ENCODE data around the gene TOR1AIP1.

TOR1AIP1 gene

GRCh38 chr1:179856296-179856695 is 25.8 kb upstream of the TOR1AIP1 start:
- Histone ChIP-seq H3K4me3 (ENCODE audit: low read depth, low read length) (no peak overlapping the region), H3K27ac (no peak overlapping the region), H3K9me3 (ENCODE audit: severe bottlenecking) (no peaks in the 10 kb centered on the region), H3K36me3 (peaks cover 35% of the 10 kb centered on the region), H3K27me3 (ENCODE audit: insufficient read depth, low read depth, severe bottlenecking) (no peaks in the 10 kb centered on the region)
- DNase-seq: no peak
- TF ChIP-seq CTCF (IDR thresholded peaks at IDR 0.05; ENCODE audit: low read depth, low read length): no peak

GRCh38 chr1:179857009-179857408 is 25.1 kb upstream of the TOR1AIP1 start:
- Histone ChIP-seq H3K9me3 (ENCODE audit: severe bottlenecking) (no peaks in the 10 kb centered on the region), H3K36me3 (peaks cover 36% of the 10 kb centered on the region), H3K4me3 (ENCODE audit: low read depth, low read length) (no peak overlapping the region), H3K27me3 (ENCODE audit: insufficient read depth, low read depth, severe bottlenecking) (no peaks in the 10 kb centered on the region), H3K27ac (no peak overlapping the region)
- no peak for DNase-seq
- no peak for TF ChIP-seq CTCF (IDR thresholded peaks at IDR 0.05; ENCODE audit: low read depth, low read length)

GRCh38 chr1:179860652-179861051 is 21.4 kb upstream of the TOR1AIP1 start:
- no peak for TF ChIP-seq CTCF (IDR thresholded peaks at IDR 0.05; ENCODE audit: low read depth, low read length)

GRCh38 chr1:179865377-179865776 is 16.7 kb upstream of the TOR1AIP1 start:
- no peak for DNase-seq
- Histone ChIP-seq H3K27ac (no peak overlapping the region), H3K9me3 (ENCODE audit: severe bottlenecking) (no peaks in the 10 kb centered on the region), H3K27me3 (ENCODE audit: insufficient read depth, low read depth, severe bottlenecking) (no peaks in the 10 kb centered on the region), H3K36me3 (peaks cover 66% of the 10 kb centered on the region), H3K4me3 (ENCODE audit: low read depth, low read length) (no peak overlapping the region)
- TF ChIP-seq CTCF (IDR thresholded peaks at IDR 0.05; ENCODE audit: low read depth, low read length): no peak

More at GRCh38 chr1:179860652-179861051, 21.4 kb upstream of the TOR1AIP1 start:
- Histone ChIP-seq H3K27ac (no peak overlapping the region), H3K4me3 (ENCODE audit: low read depth, low read length) (no peak overlapping the region), H3K27me3 (ENCODE audit: insufficient read depth, low read depth, severe bottlenecking) (no peaks in the 10 kb centered on the region), H3K36me3 (peaks cover 55% of the 10 kb centered on the region), H3K9me3 (ENCODE audit: severe bottlenecking) (no peaks in the 10 kb centered on the region)
- no peak for DNase-seq

GRCh38 chr1:179866616-179867015 is 15.5 kb upstream of the TOR1AIP1 start:
- TF ChIP-seq CTCF (IDR thresholded peaks at IDR 0.05; ENCODE audit: low read depth, low read length): no peak
- Histone ChIP-seq H3K9me3 (ENCODE audit: severe bottlenecking) (no peaks in the 10 kb centered on the region), H3K4me3 (ENCODE audit: low read depth, low read length) (no peak overlapping the region), H3K27ac (no peak overlapping the region), H3K27me3 (ENCODE audit: insufficient read depth, low read depth, severe bottlenecking) (no peaks in the 10 kb centered on the region), H3K36me3 (peaks cover 57% of the 10 kb centered on the region)
- no peak for DNase-seq
